Measurements from ENCODE around the gene LIMA1. TPM values are rescaled to one million over a fixed set of nuclear protein-coding genes. Genes with fewer than 3 reads are reported as not detected.
"Not testable (repeated sequence)": the region's sequence is repeated elsewhere in the genome, so short reads cannot be mapped to it uniquely, and the experiment has no call there.

Gene LIMA1
- total RNA-seq, 2 experiments from 2014 or later: 4.6 to 5.1 TPM

DNA sequence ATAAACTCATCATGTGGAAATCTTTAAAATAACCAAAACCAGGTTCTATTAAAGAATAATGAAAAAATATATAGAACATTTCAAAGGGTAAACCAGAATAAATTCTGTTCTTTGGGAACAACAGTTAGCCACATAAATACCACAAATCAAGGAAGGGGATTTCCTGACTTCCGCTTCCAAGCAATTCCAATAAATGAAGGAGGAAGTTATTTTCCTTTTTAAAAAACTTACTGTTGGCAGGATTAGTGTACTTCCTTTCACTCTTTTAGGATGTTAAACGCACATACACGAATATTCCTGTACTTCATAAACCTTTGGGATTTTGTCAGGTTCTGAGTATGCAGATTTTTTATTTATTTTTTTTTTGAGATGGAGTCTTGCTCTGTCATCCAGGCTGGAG, 13.7 kb upstream of the LIMA1 start:
- POLR2A ChIA-PET: no interaction called here
- Mint-ChIP-seq H3K4me1 (ENCODE audit: low read depth) (peaks cover 5% of the 10 kb centered on the region), H3K27me3 (no peaks in the 10 kb centered on the region), H3K9me3 (no peaks in the 10 kb centered on the region), H3K27ac (no peak overlapping the region), H3K36me3 (ENCODE audit: low read depth) (peaks cover 12% of the 10 kb centered on the region), H3K4me3 (no peak overlapping the region)
- CTCF ChIA-PET: interaction anchor here (1.4 kb wide), 1 partner anchor 9 kb away, joined by 3 read pairs; no protein-coding TSS in a partner anchor
- intact Hi-C loops (cut with DNase I, micrococcal nuclease): no loop called here
- no peak for ATAC-seq (ENCODE audit: poor library complexity)
- Histone ChIP-seq H3K27ac (ENCODE audit: low read depth in 1 of 2, low read length in 2 of 2) (no peak overlapping the region), H3K27me3 (ENCODE audit: control insufficient read depth in 1 of 2, insufficient read depth in 2 of 2, low read length in 2 of 2) (no peaks in the 10 kb centered on the region), H3K36me3 (ENCODE audit: insufficient read depth, low read length) (no peaks in the 10 kb centered on the region), H3K4me3 (ENCODE audit: low read length) (no peak overlapping the region), H3K4me1 (ENCODE audit: insufficient read depth, low read length) (no peaks in the 10 kb centered on the region), H3K9me3 (ENCODE audit: control insufficient read depth in 1 of 2, insufficient read depth in 1 of 2, low read length in 2 of 2) (no peaks in the 10 kb centered on the region)
- peak in 1 of 14 experiments; percentile 8 for DNase-seq
- TF ChIP-seq, protein P1, sequence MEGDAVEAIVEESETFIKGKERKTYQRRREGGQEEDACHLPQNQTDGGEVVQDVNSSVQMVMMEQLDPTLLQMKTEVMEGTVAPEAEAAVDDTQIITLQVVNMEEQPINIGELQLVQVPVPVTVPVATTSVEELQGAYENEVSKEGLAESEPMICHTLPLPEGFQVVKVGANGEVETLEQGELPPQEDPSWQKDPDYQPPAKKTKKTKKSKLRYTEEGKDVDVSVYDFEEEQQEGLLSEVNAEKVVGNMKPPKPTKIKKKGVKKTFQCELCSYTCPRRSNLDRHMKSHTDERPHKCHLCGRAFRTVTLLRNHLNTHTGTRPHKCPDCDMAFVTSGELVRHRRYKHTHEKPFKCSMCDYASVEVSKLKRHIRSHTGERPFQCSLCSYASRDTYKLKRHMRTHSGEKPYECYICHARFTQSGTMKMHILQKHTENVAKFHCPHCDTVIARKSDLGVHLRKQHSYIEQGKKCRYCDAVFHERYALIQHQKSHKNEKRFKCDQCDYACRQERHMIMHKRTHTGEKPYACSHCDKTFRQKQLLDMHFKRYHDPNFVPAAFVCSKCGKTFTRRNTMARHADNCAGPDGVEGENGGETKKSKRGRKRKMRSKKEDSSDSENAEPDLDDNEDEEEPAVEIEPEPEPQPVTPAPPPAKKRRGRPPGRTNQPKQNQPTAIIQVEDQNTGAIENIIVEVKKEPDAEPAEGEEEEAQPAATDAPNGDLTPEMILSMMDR (IDR thresholded peaks at IDR 0.05): no peak

DNA sequence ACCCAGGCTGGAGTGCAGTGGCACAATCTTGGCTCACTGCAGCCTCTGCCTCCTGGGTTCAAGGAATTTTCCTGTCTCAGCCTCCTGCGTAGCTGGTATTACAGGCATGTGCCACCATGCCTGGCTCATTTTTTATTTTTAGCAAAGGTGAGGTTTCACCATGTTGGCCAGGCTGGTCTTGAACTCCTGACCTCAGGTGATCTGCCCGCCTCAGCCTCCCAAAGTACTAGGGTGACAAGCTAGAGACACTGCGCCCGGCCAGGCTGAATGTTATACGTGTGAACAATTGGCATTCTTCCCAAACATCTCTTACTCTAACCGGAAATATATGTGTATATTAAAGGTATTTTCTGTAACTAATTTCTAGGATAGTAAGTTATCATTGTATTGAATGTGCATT, 13.2 kb upstream of the LIMA1 start:
- intact Hi-C loops (cut with DNase I, micrococcal nuclease): no loop called here
- Histone ChIP-seq H3K9me3 (ENCODE audit: control insufficient read depth in 1 of 2, insufficient read depth in 1 of 2, low read length in 2 of 2) (no peaks in the 10 kb centered on the region), H3K27ac (ENCODE audit: low read depth in 1 of 2, low read length in 2 of 2) (no peak overlapping the region), H3K4me3 (ENCODE audit: low read length) (no peak overlapping the region), H3K4me1 (ENCODE audit: insufficient read depth, low read length) (no peaks in the 10 kb centered on the region), H3K36me3 (ENCODE audit: insufficient read depth, low read length) (no peaks in the 10 kb centered on the region), H3K27me3 (ENCODE audit: control insufficient read depth in 1 of 2, insufficient read depth in 2 of 2, low read length in 2 of 2) (no peaks in the 10 kb centered on the region)
- ChIA-PET CTCF (no interaction called here), POLR2A (no interaction called here)
- no peak overlapping the region for H3K27ac Mint-ChIP-seq
- TF ChIP-seq, protein P1 (IDR thresholded peaks at IDR 0.05): no peak
- DNase-seq (no peak), ATAC-seq (ENCODE audit: poor library complexity) (no peak)
- H3K4me1 Mint-ChIP-seq (ENCODE audit: low read depth): peaks cover 5% of the 10 kb centered on the region
- peaks cover 16% of the 10 kb centered on the region for H3K36me3 Mint-ChIP-seq (ENCODE audit: low read depth)
- H3K27me3 Mint-ChIP-seq: no peaks in the 10 kb centered on the region
- no peak overlapping the region for H3K4me3 Mint-ChIP-seq
- H3K9me3 Mint-ChIP-seq: no peaks in the 10 kb centered on the region

DNA sequence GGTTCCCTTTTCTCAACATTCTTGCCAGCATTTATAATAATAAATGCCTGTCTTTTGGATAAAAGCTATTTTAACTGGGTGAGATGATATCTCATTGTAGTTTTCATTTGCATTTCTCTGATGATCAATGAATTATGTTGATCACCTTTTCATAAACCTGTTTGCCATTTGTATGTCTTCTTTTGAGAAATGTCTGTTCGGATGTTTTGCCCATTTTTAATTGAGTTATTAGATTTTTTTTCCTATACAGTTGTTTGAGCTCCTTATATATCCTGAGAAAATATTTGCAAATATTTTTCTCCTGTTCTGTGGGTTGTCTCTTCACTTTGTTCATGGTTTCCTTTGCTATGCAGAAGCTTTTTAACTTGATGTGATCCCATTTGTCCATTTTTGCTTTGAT, 8.1 kb upstream of the LIMA1 start:
- no peak for DNase-seq
- ChIA-PET CTCF (interaction anchor here (1.0 kb wide), 1 partner anchor 8 kb away, joined by 4 read pairs; the partner anchor contains the start of gene LIMA1), POLR2A (no interaction called here)
- intact Hi-C loops (cut with DNase I, micrococcal nuclease): no loop called here
- Mint-ChIP-seq H3K27ac (no peak overlapping the region), H3K4me1 (ENCODE audit: low read depth) (no peaks in the 10 kb centered on the region), H3K36me3 (ENCODE audit: low read depth) (peaks cover 11% of the 10 kb centered on the region), H3K4me3 (no peak overlapping the region), H3K9me3 (no peaks in the 10 kb centered on the region), H3K27me3 (no peaks in the 10 kb centered on the region)
- H3K4me3 ChIP-seq (ENCODE audit: low read length): no peak overlapping the region
- no peaks in the 10 kb centered on the region for H3K36me3 ChIP-seq (ENCODE audit: insufficient read depth, low read length)
- no peak overlapping the region for H3K27ac ChIP-seq (ENCODE audit: low read depth in 1 of 2, low read length in 2 of 2)
- no peaks in the 10 kb centered on the region for H3K4me1 ChIP-seq (ENCODE audit: insufficient read depth, low read length)
- H3K27me3 ChIP-seq (ENCODE audit: control insufficient read depth in 1 of 2, insufficient read depth in 2 of 2, low read length in 2 of 2): no peaks in the 10 kb centered on the region
- no peaks in the 10 kb centered on the region for H3K9me3 ChIP-seq (ENCODE audit: control insufficient read depth in 1 of 2, insufficient read depth in 1 of 2, low read length in 2 of 2)
- ATAC-seq (ENCODE audit: poor library complexity): no peak
- TF ChIP-seq, protein P1 (IDR thresholded peaks at IDR 0.05): no peak

DNA sequence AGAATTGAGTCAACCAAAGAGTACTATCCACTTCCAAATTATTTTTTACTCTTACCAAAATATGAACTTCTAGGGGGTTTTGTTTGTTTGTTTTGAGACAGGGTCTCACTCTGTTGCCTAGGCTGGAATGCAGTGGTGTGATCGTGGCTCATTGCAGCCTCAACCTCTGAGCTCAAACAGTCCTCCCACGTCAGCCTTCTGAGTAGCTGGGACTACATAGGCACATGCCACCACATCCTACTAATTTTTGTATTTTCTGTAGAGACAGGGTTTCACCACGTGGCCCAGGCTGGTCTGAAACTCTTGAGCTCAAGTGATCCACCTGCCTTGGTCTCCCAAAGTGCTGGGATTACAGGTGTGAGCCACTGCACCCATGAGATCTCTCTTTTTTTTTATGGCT, 7.4 kb upstream of the LIMA1 start:
- ATAC-seq (ENCODE audit: poor library complexity); H3K36me3 ChIP-seq (ENCODE audit: insufficient read depth, low read length); H3K4me1 ChIP-seq (ENCODE audit: insufficient read depth, low read length); H3K27ac Mint-ChIP-seq; H3K27me3 ChIP-seq (ENCODE audit: control insufficient read depth in 1 of 2, insufficient read depth in 2 of 2, low read length in 2 of 2); H3K9me3 Mint-ChIP-seq; H3K4me3 ChIP-seq (ENCODE audit: low read length); DNase-seq; intact Hi-C loops (cut with DNase I, micrococcal nuclease); H3K4me3 Mint-ChIP-seq; H3K9me3 ChIP-seq (ENCODE audit: control insufficient read depth in 1 of 2, insufficient read depth in 1 of 2, low read length in 2 of 2); H3K27me3 Mint-ChIP-seq; POLR2A ChIA-PET; H3K4me1 Mint-ChIP-seq (ENCODE audit: low read depth); CTCF ChIA-PET; H3K27ac ChIP-seq (ENCODE audit: low read depth in 1 of 2, low read length in 2 of 2): not testable (repeated sequence)
- H3K36me3 Mint-ChIP-seq (ENCODE audit: low read depth): peaks cover 11% of the 10 kb centered on the region
